GM19455 (cell line): ENCODE data around the gene TMEM250.

Experiments used
- ATAC-seq: cut with Tn5 transposase; IDR thresholded peaks from one replicate; pipeline ENCODE4 v1.9.1; 2021; ENCODE audit not compliant: unreplicated experiment

TMEM250 gene

GRCh38 chr9:136098210-136098609, 20.5 kb downstream of the TMEM250 start:
- ATAC-seq = no peak

- ATAC-seq = no peak
Observed at GRCh38 chr9:136096505-136097001, 22.1 kb downstream of the TMEM250 start.

GRCh38 chr9:136095070-136096058, 23.3 kb downstream of the TMEM250 start, which contains the start of gene NACC2:
TSS of gene NACC2 (minus strand) at chr9:136095289. CDS start at chr9:136050521, 44,768 bp downstream.
- ATAC-seq = no peak

- no peak for ATAC-seq
Observed at GRCh38 chr9:136093995-136094881, 24.4 kb downstream of the TMEM250 start.

GRCh38 chr9:136093346-136093986, 25.2 kb downstream of the TMEM250 start:
- no peak for ATAC-seq

- no peak for ATAC-seq
Observed at GRCh38 chr9:136092741-136093140, 25.9 kb downstream of the TMEM250 start.

GRCh38 chr9:136092353-136092650, 26.4 kb downstream of the TMEM250 start:
- no peak for ATAC-seq

- ATAC-seq = no peak
Observed at GRCh38 chr9:136091582-136092352, 26.9 kb downstream of the TMEM250 start.

- no peak for ATAC-seq
Observed at GRCh38 chr9:136090768-136091581, 27.7 kb downstream of the TMEM250 start.

- ATAC-seq = no peak
Observed at GRCh38 chr9:136090056-136090735, 28.5 kb downstream of the TMEM250 start.

- ATAC-seq = no peak
Observed at GRCh38 chr9:136089697-136090045, 29.0 kb downstream of the TMEM250 start.

GRCh38 chr9:136088939-136089696, 29.6 kb downstream of the TMEM250 start:
- no peak for ATAC-seq

- ATAC-seq = no peak
Observed at GRCh38 chr9:136088481-136088938, 30.2 kb downstream of the TMEM250 start.

- no peak for ATAC-seq
Observed at GRCh38 chr9:136087741-136088480, 30.8 kb downstream of the TMEM250 start.

- no peak for ATAC-seq
Observed at GRCh38 chr9:136086951-136087740, 31.5 kb downstream of the TMEM250 start.

- ATAC-seq = no peak
Observed at GRCh38 chr9:136086213-136086881, 32.3 kb downstream of the TMEM250 start.
